Activated T-cell treated with anti-CD3 and anti-CD28 coated beads, Interleukin-2, amount 50 U/mL, for 4 hours (primary cell): ENCODE data around the gene WNT7A. TPM values are rescaled to one million over a fixed set of nuclear protein-coding genes. Genes with fewer than 3 reads are reported as not detected.

Source experiments
- ATAC-seq, 2 donors: fragments of 200-7000 bp; cut with Tn5 transposase; one replicate each; pipeline ENCODE4 v1.10.0; 2021
- DNase-seq: peaks from one replicate; pipeline ENCODE4 v3.0.0-alpha.2; 2020
- H3K27me3 Mint-ChIP-seq: one replicate; pipeline ENCODE4 v1.8.0; 2021; ENCODE audit warnings: low read depth, mixed read lengths
- H3K36me3 Mint-ChIP-seq: one replicate; pipeline ENCODE4 v1.8.0; 2022; ENCODE audit warnings: mixed read lengths; ENCODE audit not compliant: insufficient read depth
- H3K4me1 Mint-ChIP-seq: one replicate; pipeline ENCODE4 v1.8.0; 2021; ENCODE audit warnings: low read depth, mixed read lengths
- H3K4me3 Mint-ChIP-seq: one replicate; pipeline ENCODE4 v1.8.0; 2021; ENCODE audit warnings: mild to moderate bottlenecking, moderate library complexity, mixed read lengths
- H3K9me3 Mint-ChIP-seq: one replicate; pipeline ENCODE4 v1.8.0; 2021; ENCODE audit warnings: mixed read lengths
- total RNA-seq, 3 donors: library from RNA; stranded (reverse); gene quantifications; one replicate each; pipeline ENCODE4 v1.2.1, GENCODE V29; 2021

The WNT7A gene
- total RNA-seq, 3 donors from 2014 or later, result 0.08 to 0.24 (median 0.10) TPM

DNA sequence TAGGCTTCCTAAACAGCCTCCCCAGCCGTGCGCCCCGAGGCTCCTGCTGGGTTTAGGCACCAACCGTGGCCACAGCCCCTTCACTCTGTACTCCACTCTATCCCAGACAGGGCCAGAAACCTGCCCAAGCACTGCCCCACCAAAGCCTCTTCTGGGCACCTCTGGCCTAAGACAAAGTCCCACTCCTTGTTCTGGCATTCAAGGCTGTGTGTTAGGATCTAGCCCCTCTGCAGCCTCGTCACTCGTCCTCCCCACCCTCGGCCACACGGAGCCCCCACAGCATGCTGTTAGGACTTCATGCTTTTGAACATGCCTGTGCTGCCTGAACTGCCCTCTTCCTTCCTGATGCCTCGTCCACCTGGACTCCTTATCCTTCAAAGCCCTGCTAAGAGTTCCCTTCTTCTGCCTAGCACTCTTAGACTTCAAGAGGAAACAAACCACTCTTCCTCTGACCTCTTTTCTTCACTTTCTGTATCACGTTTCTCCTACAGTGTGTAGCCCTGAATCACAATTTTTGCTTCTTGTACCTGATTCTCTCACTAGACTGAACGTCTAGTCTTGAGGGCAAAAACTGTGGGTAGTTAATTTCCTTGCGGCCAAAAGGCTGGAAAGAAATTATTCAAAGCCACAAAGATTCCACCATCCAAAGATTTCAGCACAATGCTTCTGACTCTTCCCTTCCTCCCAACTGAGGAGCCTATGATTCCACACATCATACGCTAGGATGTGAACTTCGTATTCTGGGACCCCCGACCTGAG, 28.6 kb downstream of the WNT7A start:
- Mint-ChIP-seq H3K9me3 (no peaks in the 10 kb centered on the region), H3K36me3 (peaks cover 11% of the 10 kb centered on the region), H3K4me3 (no peak overlapping the region), H3K4me1 (peaks cover 21% of the 10 kb centered on the region), H3K27me3 (peaks cover 7% of the 10 kb centered on the region)
- no peak for ATAC-seq
- no peak for DNase-seq

DNA sequence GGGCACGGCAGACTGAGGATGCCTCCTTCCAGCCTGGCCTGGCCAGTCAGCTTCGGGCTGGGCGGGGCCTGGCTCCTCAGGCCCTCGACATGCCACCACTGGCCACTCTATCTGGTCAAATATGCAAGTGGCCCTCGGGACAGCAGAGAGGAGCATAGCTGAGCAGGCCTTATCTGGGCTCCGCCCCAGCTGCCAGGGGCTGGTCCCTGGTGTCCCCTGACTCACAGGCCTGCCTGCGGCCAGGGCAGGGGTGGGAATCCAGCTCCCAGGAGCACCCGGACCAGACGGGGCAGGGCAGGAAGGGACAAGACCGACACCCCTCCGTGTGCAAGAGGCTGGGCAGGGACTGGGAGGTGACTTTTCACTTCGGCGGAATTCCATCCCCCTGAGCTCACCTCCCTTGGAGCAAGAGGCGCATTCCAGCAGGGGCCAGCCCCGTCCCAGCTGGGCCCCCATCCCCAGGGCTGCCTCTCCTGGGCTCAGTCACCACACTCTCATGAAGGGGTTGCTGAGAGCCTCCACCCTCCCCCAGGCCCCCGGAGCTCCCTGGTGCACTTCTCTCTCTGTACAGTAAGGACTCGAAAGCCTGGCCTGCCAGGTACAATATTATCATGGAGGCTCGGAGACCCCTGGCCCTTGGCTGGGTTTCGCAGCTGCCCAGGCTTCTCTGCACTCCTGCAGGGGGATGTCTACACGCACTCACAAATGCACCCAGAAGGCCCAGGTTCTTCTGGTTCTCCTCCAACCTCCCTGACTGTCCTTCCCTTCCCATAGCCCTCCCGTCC, 29.5 kb downstream of the WNT7A start:
- ATAC-seq, result no peak
- H3K36me3 Mint-ChIP-seq, result peaks cover 11% of the 10 kb centered on the region
- peaks cover 7% of the 10 kb centered on the region for H3K27me3 Mint-ChIP-seq
- no peak overlapping the region for H3K4me3 Mint-ChIP-seq
- peaks cover 21% of the 10 kb centered on the region for H3K4me1 Mint-ChIP-seq
- DNase-seq, result no peak
- no peaks in the 10 kb centered on the region for H3K9me3 Mint-ChIP-seq

DNA sequence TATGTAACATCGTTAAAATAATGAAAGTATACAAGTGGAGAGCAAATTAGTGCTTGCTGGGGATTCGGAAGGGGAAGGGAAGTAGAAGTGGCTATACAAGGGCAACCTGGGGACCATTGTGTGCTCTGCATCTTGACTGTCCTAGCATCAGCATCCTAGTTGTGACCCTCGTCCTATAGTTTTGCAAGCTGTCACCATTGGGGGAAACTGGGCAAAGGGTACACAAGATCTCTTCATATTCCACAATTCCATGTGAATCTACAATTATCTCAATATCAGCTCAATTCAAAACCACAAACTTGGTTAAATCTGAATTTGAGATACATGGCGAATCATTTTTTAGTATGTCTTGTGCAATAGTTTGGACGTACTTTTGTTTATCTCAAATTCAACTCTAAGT, 30.9 kb downstream of the WNT7A start:
- Mint-ChIP-seq H3K36me3 (peaks cover 11% of the 10 kb centered on the region), H3K4me1 (peaks cover 18% of the 10 kb centered on the region), H3K27me3 (peaks cover 7% of the 10 kb centered on the region), H3K9me3 (no peaks in the 10 kb centered on the region), H3K4me3 (no peak overlapping the region)
- no peak for ATAC-seq
- DNase-seq, result no peak

DNA sequence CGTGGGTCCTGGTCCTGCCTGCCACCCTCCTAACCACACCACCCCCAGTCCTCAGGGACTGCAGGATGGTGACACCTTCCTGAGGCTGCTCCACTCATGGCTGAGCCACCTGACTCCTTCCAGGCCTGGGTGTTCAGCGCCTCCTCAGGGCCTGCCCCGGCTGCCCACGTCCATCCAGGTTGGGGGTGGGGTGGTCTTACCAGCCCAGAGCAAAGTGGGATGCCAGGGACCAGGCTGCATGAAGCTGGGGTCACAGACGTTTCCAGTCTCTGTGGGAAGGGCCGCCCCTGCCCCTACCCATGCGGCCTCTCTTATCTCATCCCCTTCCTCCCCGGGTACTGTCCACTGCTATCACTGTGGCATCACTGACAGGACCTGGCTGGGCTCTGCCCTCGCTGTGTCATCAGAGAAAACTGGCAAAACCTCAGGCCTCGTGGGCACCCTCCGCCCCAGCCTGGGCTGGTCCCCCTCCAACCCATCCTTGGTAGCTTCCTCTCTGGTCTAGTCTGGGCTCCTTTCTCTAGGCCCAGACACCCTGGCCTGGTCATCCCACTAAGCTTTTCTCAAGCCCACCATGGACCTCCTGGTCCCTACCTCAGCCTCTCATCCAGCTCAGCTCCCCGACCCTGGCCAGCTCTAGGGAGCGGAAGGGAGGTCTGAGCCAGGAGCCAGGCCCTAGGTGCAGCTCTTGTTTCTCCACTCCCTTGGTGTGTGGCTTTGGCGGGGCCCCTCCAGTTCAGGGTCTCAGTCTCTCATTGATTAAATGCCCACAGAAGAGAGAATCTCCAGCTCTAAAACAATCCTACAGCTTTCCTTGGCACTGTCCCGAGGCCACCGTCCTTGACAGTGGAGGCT, 32.9 kb downstream of the WNT7A start:
- Mint-ChIP-seq H3K27me3 (peaks cover 4% of the 10 kb centered on the region), H3K4me3 (no peak overlapping the region), H3K36me3 (peaks cover 11% of the 10 kb centered on the region), H3K9me3 (no peaks in the 10 kb centered on the region), H3K4me1 (peaks cover 8% of the 10 kb centered on the region)
- ATAC-seq (no peak), DNase-seq (no peak)

DNA sequence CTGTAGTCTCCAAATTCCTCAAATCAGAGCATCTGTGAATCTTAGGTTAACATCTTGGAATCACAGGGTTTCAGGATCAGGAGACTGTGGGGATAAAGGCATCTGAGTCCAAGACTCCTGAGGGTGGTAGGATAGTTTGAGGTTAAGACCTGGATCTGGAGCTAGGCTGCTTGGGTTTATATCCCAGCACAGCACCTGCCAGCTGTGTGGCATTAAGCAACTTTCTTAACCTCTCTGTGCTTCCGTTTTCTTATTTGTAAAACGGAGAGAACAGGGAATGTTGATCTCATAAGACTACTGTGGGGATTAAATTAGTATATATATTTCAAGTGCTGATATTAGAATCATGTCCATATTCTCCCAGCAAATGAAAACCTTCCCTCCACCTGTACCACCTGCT, 33.6 kb downstream of the WNT7A start:
- DNase-seq (no peak), ATAC-seq (no peak)
- Mint-ChIP-seq H3K27me3 (peaks cover under 1% of the 10 kb centered on the region), H3K4me1 (peaks cover under 1% of the 10 kb centered on the region), H3K36me3 (peaks cover 6% of the 10 kb centered on the region), H3K9me3 (no peaks in the 10 kb centered on the region), H3K4me3 (no peak overlapping the region)

DNA sequence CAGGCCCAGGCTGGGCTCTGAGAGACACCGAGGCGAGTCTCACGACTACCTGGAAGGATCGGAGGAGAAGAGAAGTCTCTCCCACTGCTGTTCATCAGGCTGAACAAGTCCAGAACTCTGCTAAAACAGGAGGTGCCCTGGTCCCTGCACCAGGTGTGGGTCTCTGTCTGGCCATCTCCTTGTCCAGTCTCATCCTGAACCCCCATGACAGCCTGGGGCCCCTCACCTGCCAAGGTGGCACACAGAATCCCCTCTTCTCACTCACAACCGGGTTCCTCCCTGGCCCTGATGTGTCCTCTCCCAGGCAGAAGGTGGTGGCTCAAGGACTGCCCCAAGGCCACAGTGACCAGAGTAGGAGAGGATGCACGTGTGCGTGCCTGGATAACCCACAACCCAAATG, 34.1 kb downstream of the WNT7A start:
- Mint-ChIP-seq H3K9me3 (no peaks in the 10 kb centered on the region), H3K4me1 (no peaks in the 10 kb centered on the region), H3K4me3 (no peak overlapping the region), H3K36me3 (peaks cover 5% of the 10 kb centered on the region), H3K27me3 (no peaks in the 10 kb centered on the region)
- DNase-seq, result no peak
- ATAC-seq, result no peak

DNA sequence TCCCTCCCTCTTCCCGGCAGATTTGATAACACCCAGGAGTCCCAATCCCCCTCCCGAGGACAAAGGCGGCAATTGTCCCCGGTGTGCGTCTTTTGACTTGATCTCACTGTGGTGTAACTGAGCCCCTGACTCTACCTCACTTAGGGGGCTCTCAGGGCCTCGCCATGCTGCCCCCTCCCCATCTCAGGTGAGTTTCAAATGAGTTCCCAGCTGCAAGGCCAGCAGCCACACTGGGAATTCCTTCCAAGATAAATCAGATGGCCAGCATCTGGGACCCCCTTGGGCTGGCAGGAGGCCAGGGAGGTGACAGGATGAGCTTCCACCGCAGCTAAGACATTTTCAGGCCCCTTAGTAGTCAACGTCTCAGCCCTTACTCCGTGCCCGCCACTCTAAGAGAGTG, 35.0 kb downstream of the WNT7A start:
- Mint-ChIP-seq H3K36me3 (peaks cover 5% of the 10 kb centered on the region), H3K27me3 (no peaks in the 10 kb centered on the region), H3K4me3 (no peak overlapping the region), H3K4me1 (no peaks in the 10 kb centered on the region), H3K9me3 (no peaks in the 10 kb centered on the region)
- ATAC-seq (no peak), DNase-seq (no peak)

DNA sequence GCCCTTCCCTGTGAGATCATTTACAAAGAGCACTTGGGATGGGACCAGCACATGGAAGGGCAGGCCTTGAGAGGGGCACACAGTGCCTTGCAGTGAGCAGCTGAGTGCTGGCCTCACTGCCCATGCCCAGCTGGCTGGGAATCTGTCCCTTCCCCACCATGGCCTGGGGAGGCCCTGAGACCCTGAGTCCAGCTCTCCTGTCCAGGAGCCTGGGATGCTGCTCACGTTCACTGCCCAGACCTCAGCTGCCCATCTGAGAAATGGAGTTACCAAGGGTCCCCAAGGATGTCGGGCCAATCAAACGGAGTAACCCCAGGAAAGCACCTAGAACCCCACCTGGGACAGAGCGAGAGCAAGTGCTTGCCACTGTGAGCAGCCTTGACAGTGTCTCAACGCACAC, 35.6 kb downstream of the WNT7A start:
- no peaks in the 10 kb centered on the region for H3K27me3 Mint-ChIP-seq
- no peak overlapping the region for H3K4me3 Mint-ChIP-seq
- H3K36me3 Mint-ChIP-seq, result peaks cover under 1% of the 10 kb centered on the region
- H3K4me1 Mint-ChIP-seq, result peaks cover 1% of the 10 kb centered on the region
- DNase-seq, result no peak
- no peaks in the 10 kb centered on the region for H3K9me3 Mint-ChIP-seq
- ATAC-seq, result no peak

DNA sequence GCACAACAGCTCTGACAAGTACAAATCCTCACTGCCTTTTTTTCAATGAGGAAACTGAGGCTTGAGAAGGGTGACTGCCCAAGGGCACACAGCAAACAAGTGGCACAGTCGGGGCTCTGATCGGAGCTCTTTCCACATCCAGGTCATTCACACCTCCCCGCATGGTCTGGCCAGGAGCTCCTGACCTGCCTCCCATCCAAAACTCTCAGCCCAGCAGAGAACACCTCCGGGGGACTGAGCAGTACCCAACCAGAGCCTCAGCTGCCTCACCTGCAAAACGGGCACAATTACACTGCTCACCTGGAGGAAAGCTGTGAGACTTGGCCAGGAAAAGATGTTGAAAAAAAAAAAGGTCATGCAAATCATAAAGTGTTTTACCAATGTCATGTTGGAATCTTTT, 36.5 kb downstream of the WNT7A start:
- Mint-ChIP-seq H3K9me3 (no peaks in the 10 kb centered on the region), H3K4me3 (no peak overlapping the region), H3K27me3 (no peaks in the 10 kb centered on the region), H3K4me1 (peaks cover 1% of the 10 kb centered on the region), H3K36me3 (no peaks in the 10 kb centered on the region)
- ATAC-seq (no peak), DNase-seq (no peak)

DNA sequence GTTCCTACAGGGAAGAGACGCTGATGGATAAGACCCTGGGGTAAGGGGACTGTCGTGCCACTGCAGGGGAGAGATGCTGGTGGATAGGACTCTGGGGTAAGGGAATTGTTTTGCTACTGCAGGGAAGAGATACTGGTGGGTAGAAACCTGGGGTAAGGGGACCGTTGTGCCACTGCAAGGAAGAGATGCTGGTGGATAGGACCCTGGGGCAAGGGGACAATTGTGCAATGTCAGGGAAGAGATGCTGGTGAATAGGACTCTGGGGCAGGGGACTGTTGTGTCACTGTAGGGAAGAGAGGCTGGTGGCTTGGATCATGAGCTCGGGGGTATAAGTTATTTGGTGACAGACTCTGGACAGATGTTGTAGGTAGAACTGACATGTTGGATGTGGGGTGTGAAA, 37.6 kb downstream of the WNT7A start:
- Mint-ChIP-seq H3K27me3 (no peaks in the 10 kb centered on the region), H3K36me3 (no peaks in the 10 kb centered on the region), H3K4me3 (no peak overlapping the region), H3K9me3 (no peaks in the 10 kb centered on the region), H3K4me1 (peaks cover 1% of the 10 kb centered on the region)
- ATAC-seq (no peak), DNase-seq (no peak)

DNA sequence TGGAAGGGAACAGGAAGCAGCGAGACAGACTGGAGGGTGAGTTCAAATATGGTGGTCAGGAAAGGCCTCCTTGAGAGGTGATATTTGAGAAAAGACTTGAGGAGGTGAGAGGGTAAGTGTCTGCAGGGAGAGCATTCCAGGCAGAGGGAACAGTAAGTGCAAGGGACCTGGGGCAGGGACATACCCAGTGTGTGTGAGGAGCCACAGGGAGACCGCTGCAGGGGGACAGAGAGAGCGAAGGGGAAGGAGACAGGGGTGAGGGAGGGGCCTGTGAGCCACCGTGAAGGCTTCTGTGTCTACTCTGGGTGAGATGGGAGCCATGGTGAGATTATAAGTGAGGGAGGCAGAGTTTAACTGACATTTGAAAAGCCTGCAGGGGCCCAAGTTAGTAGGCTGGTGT, 38.0 kb downstream of the WNT7A start:
- DNase-seq, result no peak
- H3K36me3 Mint-ChIP-seq, result no peaks in the 10 kb centered on the region
- H3K4me3 Mint-ChIP-seq, result no peak overlapping the region
- no peak for ATAC-seq
- peaks cover 1% of the 10 kb centered on the region for H3K4me1 Mint-ChIP-seq
- H3K27me3 Mint-ChIP-seq, result no peaks in the 10 kb centered on the region
- no peaks in the 10 kb centered on the region for H3K9me3 Mint-ChIP-seq

DNA sequence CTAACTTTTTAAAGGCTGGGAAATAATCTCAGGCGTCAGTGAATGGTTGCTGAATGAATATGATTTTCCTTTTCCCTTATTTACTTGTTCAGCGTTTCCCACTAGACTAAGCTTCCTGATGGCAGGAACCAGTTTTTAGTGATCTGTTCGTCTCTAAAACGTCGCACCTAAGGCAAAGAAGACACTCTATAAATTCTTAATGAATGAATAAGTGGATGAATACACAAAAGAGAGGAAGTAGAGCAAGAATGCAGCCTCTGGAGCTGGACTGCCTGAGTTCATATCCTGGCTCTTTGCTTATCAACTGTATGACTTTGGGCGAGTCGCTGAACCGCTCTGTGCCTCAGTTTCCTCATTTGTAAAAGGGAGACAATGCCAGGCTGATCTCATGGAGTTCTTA, 38.7 kb downstream of the WNT7A start:
- ATAC-seq (no peak), DNase-seq (no peak)
- H3K4me3 Mint-ChIP-seq, result no peak overlapping the region
- H3K4me1 Mint-ChIP-seq, result peaks cover 1% of the 10 kb centered on the region
- H3K36me3 Mint-ChIP-seq, result no peaks in the 10 kb centered on the region
- H3K27me3 Mint-ChIP-seq, result no peaks in the 10 kb centered on the region
- H3K9me3 Mint-ChIP-seq, result no peaks in the 10 kb centered on the region

DNA sequence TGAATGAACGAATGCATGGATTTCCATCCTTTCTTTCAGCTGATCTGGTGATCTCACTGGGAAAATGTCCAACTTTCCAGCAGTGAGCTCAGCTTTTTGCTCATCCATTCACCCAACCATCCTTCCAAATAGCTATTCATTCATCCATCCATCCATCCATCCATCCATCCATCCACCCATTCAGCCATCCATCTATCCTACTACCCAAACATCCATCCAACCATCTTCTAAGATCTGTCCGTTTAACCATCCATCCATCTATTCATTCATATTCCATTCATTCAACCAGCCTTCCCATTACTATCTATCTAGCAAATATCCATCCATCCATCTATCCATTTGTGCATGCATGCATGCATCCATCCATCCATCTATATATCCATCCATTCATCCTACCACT, 39.4 kb downstream of the WNT7A start:
- Mint-ChIP-seq H3K36me3 (no peaks in the 10 kb centered on the region), H3K27me3 (no peaks in the 10 kb centered on the region), H3K4me3 (no peak overlapping the region), H3K4me1 (peaks cover 4% of the 10 kb centered on the region), H3K9me3 (no peaks in the 10 kb centered on the region)
- DNase-seq, result no peak
- no peak for ATAC-seq

DNA sequence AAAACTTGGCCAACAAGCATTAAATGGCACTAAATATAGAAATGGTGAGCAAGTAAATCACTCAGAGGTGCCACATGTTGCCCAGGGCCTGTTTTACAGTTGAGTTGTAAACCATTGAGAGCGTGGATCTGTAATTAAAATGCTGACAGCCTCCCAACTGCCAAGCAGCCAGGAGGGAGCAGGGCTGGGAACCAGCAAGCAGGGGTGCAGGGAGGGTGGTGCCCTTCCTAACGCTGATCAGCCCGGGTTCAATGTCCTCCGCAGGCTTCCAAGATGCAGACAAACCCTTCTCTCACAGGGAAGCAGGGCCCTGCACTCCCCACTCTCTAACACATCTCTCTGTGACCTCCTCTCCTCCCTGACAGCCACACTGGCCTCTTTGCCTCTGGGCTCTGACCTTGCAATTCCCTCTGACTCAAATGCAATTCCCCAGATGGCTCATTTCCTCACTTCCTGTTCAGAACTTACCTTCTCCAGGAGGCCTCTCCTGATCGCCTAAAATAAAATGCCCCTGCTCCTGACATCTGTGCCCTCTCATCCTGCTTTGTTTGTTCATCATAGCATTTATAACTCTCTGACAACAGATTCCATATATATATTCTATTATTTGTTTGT, 40.0 kb downstream of the WNT7A start:
- H3K27me3 Mint-ChIP-seq, result no peaks in the 10 kb centered on the region
- H3K9me3 Mint-ChIP-seq, result no peaks in the 10 kb centered on the region
- ATAC-seq, result no peak
- H3K36me3 Mint-ChIP-seq, result no peaks in the 10 kb centered on the region
- peaks cover 4% of the 10 kb centered on the region for H3K4me1 Mint-ChIP-seq
- H3K4me3 Mint-ChIP-seq, result no peak overlapping the region
- DNase-seq, result no peak
